ENCODE data around the gene ARHGAP32.

DNA sequence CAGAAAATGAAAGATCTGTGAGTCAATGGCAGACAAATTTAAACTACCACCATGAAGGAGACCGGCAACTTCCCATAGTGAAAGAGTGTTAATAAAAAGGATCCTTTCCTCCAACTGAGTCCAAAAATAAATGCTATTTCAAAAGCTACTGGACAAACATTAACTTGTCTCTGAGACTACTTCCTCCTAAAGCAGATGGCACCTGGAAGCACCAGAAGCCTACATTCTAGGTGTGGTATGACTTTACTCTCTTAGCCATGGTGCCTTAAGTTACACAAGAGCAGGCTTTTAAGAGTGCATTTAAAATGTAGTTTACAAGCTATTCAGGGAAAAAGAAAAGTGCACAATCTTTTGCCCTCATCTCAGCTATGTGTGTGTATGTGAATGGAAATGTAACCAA lies 2.5 kb downstream of the ARHGAP32 start:
- TF ChIP-seq CTCF (IDR thresholded peaks at IDR 0.05 in 8 of 11, conservative IDR thresholded peaks at IDR 0.05 in 3 of 11) (no peak), POLR2A (IDR thresholded peaks at IDR 0.05) (no peak)

All from spleen (tissue), 7 donors.